Activated CD4-positive, alpha-beta T cell treated with anti-CD3 and anti-CD28 coated beads for 36 hours (primary cell): ENCODE data around the gene TMEM254. TPM values are rescaled to one million over a fixed set of nuclear protein-coding genes. Genes with fewer than 3 reads are reported as not detected.
A peak's percentile ranks its signal among the peaks of the same experiment; 100 is the strongest.
"Not testable (repeated sequence)": the region's sequence is repeated elsewhere in the genome, so short reads cannot be mapped to it uniquely, and the experiment has no call there.

Experiments
- ATAC-seq: fragments of 200-7000 bp; cut with Tn5 transposase; one replicate; pipeline ENCODE4 v1.10.0; 2021; ENCODE audit warnings: mild to moderate bottlenecking, moderate library complexity
- CTCF ChIA-PET: fragments of 350-600 bp; sonication (Branson Sonifier 250); formaldehyde crosslinking; loops from one replicate; lab custom pipeline; 2021; ENCODE audit warnings: antibody characterized with exemption; lab: Charles Lee
- POLR2A ChIA-PET: fragments of 350-600 bp; sonication (Branson Sonifier 250); formaldehyde crosslinking; loops from one replicate; lab custom pipeline; 2021; ENCODE audit warnings: antibody characterized with exemption, inconsistent platforms; lab: Charles Lee
- DNase-seq: peaks from one replicate; pipeline ENCODE4 v3.0.0-alpha.2; 2020
- H3K27ac Mint-ChIP-seq: one replicate; pipeline ENCODE4 v1.8.0; 2021; ENCODE audit warnings: mixed read lengths
- H3K27me3 Mint-ChIP-seq: one replicate; pipeline ENCODE4 v1.8.0; 2021; ENCODE audit warnings: mixed read lengths
- H3K36me3 Mint-ChIP-seq: one replicate; pipeline ENCODE4 v1.8.0; 2021; ENCODE audit warnings: low read depth, mixed read lengths
- H3K4me1 Mint-ChIP-seq: one replicate; pipeline ENCODE4 v1.8.0; 2021; ENCODE audit warnings: mixed read lengths
- H3K4me3 Mint-ChIP-seq: one replicate; pipeline ENCODE4 v1.8.0; 2021; ENCODE audit warnings: mild to moderate bottlenecking, moderate library complexity, mixed read lengths
- H3K9me3 Mint-ChIP-seq: one replicate; pipeline ENCODE4 v1.8.0; 2021; ENCODE audit warnings: low read depth, mixed read lengths
- intact Hi-C, 2 experiments: fragments of 100-400 bp; cut with DNase I in 1 of 2; cut with micrococcal nuclease in 1 of 2; formaldehyde crosslinking; loops; one replicate each; pipeline versions ENCODE4 v1.14.2 to v1.15.1; 2022 to 2024; cut with DNase I, micrococcal nuclease
- total RNA-seq, 2 experiments: library from RNA; stranded (reverse); gene quantifications; one replicate each; pipeline ENCODE4 v1.2.3, GENCODE V29; 2021

Gene TMEM254, protein sequence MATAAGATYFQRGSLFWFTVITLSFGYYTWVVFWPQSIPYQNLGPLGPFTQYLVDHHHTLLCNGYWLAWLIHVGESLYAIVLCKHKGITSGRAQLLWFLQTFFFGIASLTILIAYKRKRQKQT
- total RNA-seq: 10 to 100 TPM; 11.3 to 15.2 TPM

DNA sequence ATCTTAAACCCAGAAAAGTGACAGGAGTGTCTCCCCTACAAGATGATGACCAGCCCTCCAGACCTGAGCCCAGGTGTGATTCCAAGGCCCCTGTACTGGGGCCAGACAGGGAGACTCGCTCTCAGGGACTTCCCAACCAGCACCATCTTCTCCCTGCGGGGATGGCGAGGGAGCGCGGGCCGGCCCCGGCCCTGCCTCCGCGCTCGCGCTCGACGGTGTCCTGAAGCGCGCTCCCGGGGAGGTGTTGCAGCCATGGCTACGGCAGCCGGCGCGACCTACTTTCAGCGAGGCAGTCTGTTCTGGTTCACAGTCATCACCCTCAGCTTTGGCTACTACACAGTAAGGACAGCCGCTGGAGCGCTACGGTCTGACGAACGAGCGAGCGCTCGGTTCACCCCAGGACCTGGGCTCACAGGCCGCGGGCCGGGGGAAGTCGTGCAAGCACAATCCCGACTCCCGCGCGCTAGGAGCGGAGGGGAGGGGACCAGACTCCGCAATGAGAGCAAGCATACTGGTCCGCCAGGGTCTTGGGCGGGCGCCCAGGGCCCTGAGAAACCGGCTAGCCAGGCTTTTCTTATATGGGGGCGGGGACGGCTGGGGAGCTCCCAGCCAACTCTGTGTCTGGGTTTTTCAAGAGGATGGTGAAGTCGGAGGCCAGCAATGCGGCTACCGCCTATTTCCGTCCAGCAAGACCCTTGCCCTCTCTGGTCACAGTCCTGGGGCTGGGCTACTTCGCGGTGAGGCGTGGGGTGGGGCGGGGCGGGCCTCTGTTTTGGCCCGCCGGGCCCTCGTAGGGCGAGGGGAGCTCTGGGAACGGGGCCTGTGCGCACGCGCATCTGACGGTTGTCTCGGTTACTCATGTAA, at the start of gene TMEM254:
Gene TMEM254, plus strand, starts transcription at position 218 of the 864 bp plus-strand sequence. Its CDS starts 35 bp downstream, at position 253.
- H3K4me1 Mint-ChIP-seq: peaks cover 32% of the 10 kb centered on the region
- ATAC-seq (peak; percentile 74), DNase-seq (peak; percentile 95)
- intact Hi-C loops: loop anchor here (1.0 to 10.0 kb wide), 6 partner anchors 109 to 836 kb away; partner anchors contain the start of genes ANXA11 (in 2 of the 2), PPIF (in 1 of the 2) and ZCCHC24 (in 1 of the 2)
- ChIA-PET POLR2A (interaction anchor here (0.5 to 1.0 kb wide), 2 partner anchors 125 to 134 kb away, joined by 3 read pairs; no protein-coding TSS in a partner anchor), CTCF (interaction anchor here (2.1 kb wide), 1 partner anchor 20 kb away, joined by 8 read pairs; no protein-coding TSS in a partner anchor)
- peak within 1 kb of the TSS; percentile 93 for H3K4me3 Mint-ChIP-seq
- H3K36me3 Mint-ChIP-seq: peaks cover 3% of the 10 kb centered on the region
- peak within 1 kb of the TSS; percentile 96 for H3K27ac Mint-ChIP-seq
- H3K9me3 Mint-ChIP-seq: peaks cover 2% of the 10 kb centered on the region
- no peaks in the 10 kb centered on the region for H3K27me3 Mint-ChIP-seq

DNA sequence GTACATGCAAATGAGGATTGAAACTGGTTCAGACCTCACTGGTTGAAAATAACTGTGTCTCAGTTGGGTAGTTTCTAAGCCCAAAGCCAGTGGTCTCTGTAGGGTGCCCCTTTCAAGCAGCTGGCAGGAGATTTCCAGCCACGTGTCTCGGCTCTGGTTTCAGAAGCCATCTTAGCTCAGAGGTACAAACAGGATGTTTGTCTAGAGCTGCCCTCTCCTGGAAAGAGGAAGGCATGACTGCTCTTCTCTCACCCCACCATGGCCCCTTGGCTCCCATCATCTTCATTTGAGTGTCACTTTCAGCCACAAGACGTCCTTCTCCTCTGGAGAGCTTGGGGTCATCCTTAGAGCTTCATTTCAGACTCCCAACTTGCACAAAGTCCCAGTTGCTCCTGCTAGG, 49.3 kb upstream of the TMEM254 start:
- H3K9me3 Mint-ChIP-seq, intact Hi-C loops, H3K27ac Mint-ChIP-seq, H3K36me3 Mint-ChIP-seq, H3K27me3 Mint-ChIP-seq, H3K4me3 Mint-ChIP-seq, POLR2A ChIA-PET, H3K4me1 Mint-ChIP-seq: not testable (repeated sequence)
- CTCF ChIA-PET: interaction anchor here (1.0 kb wide), 1 partner anchor 30 kb away, joined by 3 read pairs; no protein-coding TSS in a partner anchor
- ATAC-seq (peak; percentile 58), DNase-seq (peak; percentile 22)

DNA sequence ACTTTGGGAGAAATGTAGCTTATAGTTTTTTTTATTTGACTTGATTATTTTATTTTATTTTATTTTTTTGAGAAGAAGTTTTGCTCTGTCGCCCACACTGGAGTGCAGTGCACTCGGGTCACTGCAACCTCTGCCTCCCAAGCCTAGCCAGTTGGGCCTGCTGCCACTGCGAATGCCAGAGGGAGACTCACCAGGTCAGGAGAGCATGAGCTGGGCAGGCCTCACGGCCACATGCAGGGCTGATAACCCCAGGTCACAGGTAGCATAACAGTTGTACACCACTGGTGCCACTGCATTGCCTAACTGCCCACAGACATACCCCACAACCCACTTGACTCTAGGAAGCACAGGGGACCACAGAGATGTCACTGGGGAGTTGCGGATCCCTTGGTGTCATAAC, 48.6 kb upstream of the TMEM254 start:
- H3K36me3 Mint-ChIP-seq, DNase-seq, H3K4me1 Mint-ChIP-seq, H3K4me3 Mint-ChIP-seq, H3K27me3 Mint-ChIP-seq, H3K9me3 Mint-ChIP-seq, ATAC-seq, intact Hi-C loops, H3K27ac Mint-ChIP-seq, POLR2A ChIA-PET: not testable (repeated sequence)
- CTCF ChIA-PET: interaction anchor here (1.0 kb wide), 1 partner anchor 29 kb away, joined by 3 read pairs; no protein-coding TSS in a partner anchor

- Mint-ChIP-seq H3K9me3 (no peaks in the 10 kb centered on the region), H3K4me3 (no peak overlapping the region), H3K27ac (no peak overlapping the region), H3K36me3 (no peaks in the 10 kb centered on the region), H3K27me3 (no peaks in the 10 kb centered on the region), H3K4me1 (no peaks in the 10 kb centered on the region)
- no peak for ATAC-seq
- POLR2A ChIA-PET: no interaction called here
- intact Hi-C loops: no loop called here
- no peak for DNase-seq
- CTCF ChIA-PET: no interaction called here
Measured at GRCh38 chr10:80032503-80032902, 46.0 kb upstream of the TMEM254 start.

GRCh38 chr10:80034766-80035165, 43.7 kb upstream of the TMEM254 start:
- H3K27me3 Mint-ChIP-seq, DNase-seq, H3K36me3 Mint-ChIP-seq, CTCF ChIA-PET, H3K4me3 Mint-ChIP-seq, H3K9me3 Mint-ChIP-seq, ATAC-seq, H3K4me1 Mint-ChIP-seq, intact Hi-C loops, H3K27ac Mint-ChIP-seq, POLR2A ChIA-PET: not testable (repeated sequence)

- CTCF ChIA-PET, POLR2A ChIA-PET, H3K9me3 Mint-ChIP-seq, H3K36me3 Mint-ChIP-seq, H3K27ac Mint-ChIP-seq, ATAC-seq, H3K27me3 Mint-ChIP-seq, DNase-seq, H3K4me1 Mint-ChIP-seq, H3K4me3 Mint-ChIP-seq, intact Hi-C loops: not testable (repeated sequence)
Measured at GRCh38 chr10:80035430-80035829, 43.0 kb upstream of the TMEM254 start.

GRCh38 chr10:80036921-80037500, 41.5 kb upstream of the TMEM254 start:
- H3K27me3 Mint-ChIP-seq: not testable (repeated sequence)

DNA sequence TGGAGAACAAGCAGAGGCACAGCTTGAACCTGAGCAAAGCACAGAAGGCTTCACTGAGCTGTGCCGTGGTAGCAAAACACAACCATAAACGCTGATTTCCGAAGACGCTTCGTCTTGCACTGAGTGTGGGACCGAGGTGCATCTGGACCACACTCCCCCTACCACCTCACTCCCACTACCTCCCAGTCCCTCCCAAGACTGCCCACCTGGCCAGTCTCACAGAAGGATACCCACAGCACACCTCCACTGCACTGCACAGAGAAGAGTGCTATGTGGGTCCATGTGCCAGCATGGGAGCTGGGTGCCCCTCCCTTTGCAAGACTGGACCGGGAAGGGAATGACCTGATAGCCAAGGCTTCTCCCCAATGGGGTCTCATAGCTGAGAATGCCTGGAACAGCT, 40.2 kb upstream of the TMEM254 start:
- H3K9me3 Mint-ChIP-seq, DNase-seq, intact Hi-C loops, ATAC-seq, CTCF ChIA-PET, H3K4me1 Mint-ChIP-seq, H3K36me3 Mint-ChIP-seq, H3K27ac Mint-ChIP-seq, H3K4me3 Mint-ChIP-seq, POLR2A ChIA-PET, H3K27me3 Mint-ChIP-seq: not testable (repeated sequence)

More at GRCh38 chr10:80036921-80037500, 41.5 kb upstream of the TMEM254 start:
- H3K9me3 Mint-ChIP-seq, ATAC-seq, DNase-seq, H3K4me1 Mint-ChIP-seq, intact Hi-C loops, CTCF ChIA-PET, POLR2A ChIA-PET, H3K27ac Mint-ChIP-seq, H3K4me3 Mint-ChIP-seq, H3K36me3 Mint-ChIP-seq: not testable (repeated sequence)

DNA sequence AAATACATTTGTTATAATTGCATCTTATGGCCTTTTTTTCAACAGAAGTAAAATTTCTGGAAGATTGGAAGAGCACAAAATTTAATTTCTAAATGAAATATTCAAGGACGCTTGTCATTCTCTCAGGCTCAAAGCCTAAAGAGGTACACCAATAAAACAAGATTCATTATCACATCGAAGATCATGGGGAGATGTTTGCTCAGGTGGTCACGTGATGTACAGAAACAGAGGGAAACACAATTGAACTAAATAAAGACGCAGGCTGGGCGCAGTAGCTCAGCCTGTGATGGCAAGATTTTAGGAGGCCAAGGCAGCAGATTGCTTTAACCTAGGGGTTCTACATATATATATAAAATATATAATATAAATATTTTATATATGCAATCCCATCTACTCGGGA, 37.3 kb upstream of the TMEM254 start:
- Mint-ChIP-seq H3K4me3 (no peak overlapping the region), H3K4me1 (no peaks in the 10 kb centered on the region), H3K36me3 (no peaks in the 10 kb centered on the region), H3K27me3 (no peaks in the 10 kb centered on the region), H3K27ac (no peak overlapping the region), H3K9me3 (no peaks in the 10 kb centered on the region)
- no peak for ATAC-seq
- ChIA-PET CTCF (no interaction called here), POLR2A (no interaction called here)
- DNase-seq: no peak
- intact Hi-C loops: no loop called here

DNA sequence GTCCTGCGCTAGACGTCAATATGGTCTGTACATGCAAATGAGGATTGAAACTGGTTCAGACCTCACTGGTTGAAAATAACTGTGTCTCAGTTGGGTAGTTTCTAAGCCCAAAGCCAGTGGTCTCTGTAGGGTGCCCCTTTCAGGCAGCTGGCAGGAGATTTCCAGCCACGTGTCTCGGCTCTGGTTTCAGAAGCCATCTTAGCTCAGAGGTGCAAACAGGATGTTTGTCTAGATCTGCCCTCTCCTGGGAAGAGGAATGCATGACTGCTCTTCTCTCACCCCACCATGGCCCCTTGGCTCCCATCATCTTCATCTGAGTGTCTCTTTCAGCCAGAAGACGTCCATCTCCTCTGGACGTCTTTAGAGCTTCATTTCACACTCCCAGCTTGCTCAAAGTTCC, 33.5 kb upstream of the TMEM254 start:
- intact Hi-C loops: loop anchor here in 1 of 2 experiments (5.0 kb wide), 1 partner anchor 483 kb away; the partner anchor contains the start of gene SFTPA2
- H3K4me1 Mint-ChIP-seq, H3K9me3 Mint-ChIP-seq, ATAC-seq, H3K27me3 Mint-ChIP-seq, H3K36me3 Mint-ChIP-seq, H3K4me3 Mint-ChIP-seq, H3K27ac Mint-ChIP-seq, POLR2A ChIA-PET: not testable (repeated sequence)
- peak; percentile 14 for DNase-seq
- CTCF ChIA-PET: interaction anchor here (0.9 to 1.3 kb wide), 2 partner anchors 30 to 508 kb away, joined by 3 to 5 read pairs; no protein-coding TSS in a partner anchor
